Muscle layer of colon (tissue), 2 donors: ENCODE results near the gene PTPRO.

Source experiments
- H3K27ac ChIP-seq: one replicate; pipeline ENCODE4 v1.7.0; 2013; ENCODE audit warnings: low read depth, mild to moderate bottlenecking, low read length, moderate library complexity
- H3K27me3 ChIP-seq, 2 donors: one replicate each; pipeline ENCODE4 v1.7.0; 2013; ENCODE audit warnings: low read length in 2 of 2, mild to moderate bottlenecking in 2 of 2; ENCODE audit not compliant: insufficient read depth in 2 of 2, control insufficient read depth in 1 of 2
- H3K36me3 ChIP-seq: one replicate; pipeline ENCODE4 v1.7.0; 2013; ENCODE audit warnings: mild to moderate bottlenecking, low read length; ENCODE audit not compliant: insufficient read depth
- H3K4me1 ChIP-seq: one replicate; pipeline ENCODE4 v1.7.0; 2013; ENCODE audit warnings: mild to moderate bottlenecking, low read length; ENCODE audit not compliant: insufficient read depth
- H3K4me3 ChIP-seq, 2 donors: one replicate each; pipeline ENCODE4 v1.7.0; 2013; ENCODE audit warnings: low read length in 2 of 2, low read depth in 1 of 2, mild to moderate bottlenecking in 1 of 2, moderate library complexity in 1 of 2
- H3K9ac ChIP-seq: one replicate; pipeline ENCODE4 v1.7.0; 2013; ENCODE audit warnings: low read length
- H3K9me3 ChIP-seq: one replicate; pipeline ENCODE4 v1.7.0; 2013; ENCODE audit warnings: mild to moderate bottlenecking, low read length
- donor health status: abdominal sarcoma.
- donor health status: Adenocarcinoma of cecum.

Gene PTPRO

DNA sequence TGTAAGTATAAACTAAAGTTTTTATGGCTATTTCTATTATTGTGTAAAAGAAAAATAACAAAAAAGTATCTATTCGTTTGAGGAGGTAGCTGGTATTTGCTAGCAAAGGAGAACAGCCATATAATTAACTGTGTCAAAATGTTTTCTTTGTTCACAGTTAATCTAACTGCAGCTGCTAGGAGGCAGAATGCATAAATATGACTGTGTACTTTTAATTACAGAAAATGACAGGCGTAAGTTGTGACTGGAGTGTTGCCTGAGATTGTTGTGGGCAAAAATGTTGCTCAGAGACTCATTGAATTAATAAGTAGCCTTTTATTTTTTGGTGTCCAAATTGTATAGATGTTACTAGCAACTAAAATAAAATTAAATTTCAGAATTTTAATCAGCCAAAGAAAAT, 33.5 kb downstream of the PTPRO start:
- no peaks in the 10 kb centered on the region for H3K4me1 ChIP-seq
- H3K27ac ChIP-seq, result no peak overlapping the region
- H3K4me3 ChIP-seq, result no peak overlapping the region

DNA sequence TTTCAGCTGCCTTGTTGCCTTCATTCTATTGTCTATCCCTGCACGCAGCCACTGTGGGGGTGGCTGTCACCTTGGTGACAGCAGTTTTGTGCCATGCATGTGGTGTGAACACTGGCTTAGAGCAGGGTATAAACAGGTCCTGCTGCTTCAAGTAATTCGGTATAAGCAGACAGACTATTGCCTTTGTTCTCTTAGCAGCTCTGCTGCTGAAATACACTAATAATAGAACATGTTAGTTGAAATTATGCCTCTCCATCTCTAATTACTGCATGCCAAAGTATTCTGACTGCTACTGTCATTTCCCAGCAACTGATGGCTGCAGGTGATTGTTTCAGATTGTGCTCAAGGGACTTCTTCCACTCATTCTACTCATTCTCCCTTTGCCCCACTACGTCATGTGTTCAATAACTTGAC, 34.6 kb downstream of the PTPRO start:
- H3K4me3 ChIP-seq, result no peak overlapping the region
- no peak overlapping the region for H3K9ac ChIP-seq
- no peaks in the 10 kb centered on the region for H3K36me3 ChIP-seq
- no peaks in the 10 kb centered on the region for H3K27me3 ChIP-seq
- no peak overlapping the region for H3K27ac ChIP-seq
- no peaks in the 10 kb centered on the region for H3K4me1 ChIP-seq
- H3K9me3 ChIP-seq, result no peaks in the 10 kb centered on the region

More for the DNA sequence above, 33.5 kb downstream of the PTPRO start:
- no peak overlapping the region for H3K9ac ChIP-seq
- no peaks in the 10 kb centered on the region for H3K36me3 ChIP-seq
- H3K9me3 ChIP-seq, result no peaks in the 10 kb centered on the region
- no peaks in the 10 kb centered on the region for H3K27me3 ChIP-seq

DNA sequence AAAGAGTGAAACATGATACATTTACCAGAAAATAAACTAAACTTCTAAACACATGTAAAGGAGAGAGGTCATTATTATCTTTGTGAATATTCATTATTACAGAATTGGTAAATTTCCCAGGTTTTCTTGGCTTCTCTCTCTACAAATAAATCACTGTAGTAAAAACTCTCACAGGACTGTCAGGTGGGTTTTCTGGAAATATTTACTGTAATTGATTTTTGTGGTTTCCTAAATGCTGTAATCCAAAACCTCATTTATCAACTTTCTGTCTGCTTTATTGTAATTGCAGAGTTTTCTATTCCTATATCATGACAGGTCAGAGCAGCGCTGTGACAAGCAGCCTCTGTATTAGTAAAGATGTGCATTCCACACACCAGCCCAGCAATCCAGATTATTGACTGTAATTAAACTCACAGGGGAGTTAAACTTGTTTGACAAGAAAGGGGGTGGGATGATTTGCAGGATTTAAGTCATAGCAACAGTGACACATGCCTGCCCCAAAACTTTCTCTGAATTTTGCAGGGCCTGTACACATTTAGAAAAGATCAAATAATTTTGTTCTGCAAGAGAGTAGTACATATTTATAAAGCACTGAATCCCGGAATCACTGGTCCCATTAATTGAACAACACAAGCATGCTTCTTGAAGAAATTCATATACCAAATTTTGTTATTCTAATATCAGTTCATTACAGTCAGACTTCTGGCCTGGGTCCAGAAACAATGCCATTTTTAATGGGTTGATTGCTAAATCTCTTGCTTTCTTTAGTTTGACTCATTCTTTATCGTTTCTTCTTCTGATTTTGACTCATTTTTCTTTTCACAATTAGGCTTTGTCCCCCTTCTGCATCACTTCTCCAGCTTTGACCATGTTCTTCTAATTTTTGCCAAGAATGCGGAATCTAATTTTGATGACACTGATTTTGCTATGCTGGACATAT, 42.2 kb downstream of the PTPRO start:
- H3K9ac ChIP-seq, result no peak overlapping the region
- H3K27ac ChIP-seq, result no peak overlapping the region
- no peaks in the 10 kb centered on the region for H3K9me3 ChIP-seq
- no peaks in the 10 kb centered on the region for H3K27me3 ChIP-seq
- no peak overlapping the region for H3K4me3 ChIP-seq
- no peaks in the 10 kb centered on the region for H3K36me3 ChIP-seq
- no peaks in the 10 kb centered on the region for H3K4me1 ChIP-seq

DNA sequence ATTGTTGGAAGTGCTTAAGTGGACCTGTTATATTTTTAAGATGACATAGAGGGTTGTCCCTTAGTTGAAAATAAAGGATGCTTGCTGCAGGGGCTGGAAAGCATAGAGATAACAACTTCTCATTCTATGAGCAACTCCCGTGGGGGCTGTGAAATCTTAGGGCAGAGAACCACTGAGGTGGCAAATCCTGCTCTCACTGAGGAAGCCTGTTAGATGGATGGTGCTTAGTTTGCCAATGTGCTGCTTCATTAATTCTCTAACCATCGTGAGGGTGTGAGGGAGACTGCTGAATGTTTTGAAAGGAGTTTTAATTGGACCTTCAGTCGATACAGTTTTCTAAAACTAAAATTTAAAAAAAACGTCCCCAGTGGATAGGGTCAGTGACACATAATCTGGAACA, 46.5 kb downstream of the PTPRO start:
- no peak overlapping the region for H3K9ac ChIP-seq

DNA sequence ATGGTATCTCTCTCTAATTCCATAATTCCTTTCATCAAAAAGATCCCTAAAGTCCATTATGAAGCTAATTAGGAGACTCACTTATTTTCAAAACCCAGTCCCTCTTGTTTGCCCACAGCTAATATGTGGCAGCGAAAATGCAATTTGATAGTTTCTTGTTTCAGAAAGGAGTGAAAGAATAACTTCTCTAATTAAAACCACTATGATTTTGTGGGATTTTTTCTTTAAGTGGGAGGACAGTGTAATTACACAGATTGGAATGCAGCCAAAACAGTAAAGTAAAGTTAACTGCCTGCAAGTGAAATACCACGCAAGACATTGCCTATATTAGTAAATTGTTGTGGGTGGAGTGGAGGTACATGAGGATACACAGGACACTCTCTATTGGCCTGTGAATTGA, 50.0 kb downstream of the PTPRO start:
- Histone ChIP-seq H3K9me3 (no peaks in the 10 kb centered on the region), H3K9ac (no peak overlapping the region), H3K27me3 (no peaks in the 10 kb centered on the region), H3K4me1 (no peaks in the 10 kb centered on the region), H3K4me3 (no peak overlapping the region), H3K27ac (no peak overlapping the region), H3K36me3 (no peaks in the 10 kb centered on the region)

More for the DNA sequence above, 46.5 kb downstream of the PTPRO start:
- no peak overlapping the region for H3K4me3 ChIP-seq
- H3K4me1 ChIP-seq, result no peaks in the 10 kb centered on the region
- no peaks in the 10 kb centered on the region for H3K27me3 ChIP-seq
- H3K27ac ChIP-seq, result no peak overlapping the region
- no peaks in the 10 kb centered on the region for H3K9me3 ChIP-seq
- no peaks in the 10 kb centered on the region for H3K36me3 ChIP-seq

DNA sequence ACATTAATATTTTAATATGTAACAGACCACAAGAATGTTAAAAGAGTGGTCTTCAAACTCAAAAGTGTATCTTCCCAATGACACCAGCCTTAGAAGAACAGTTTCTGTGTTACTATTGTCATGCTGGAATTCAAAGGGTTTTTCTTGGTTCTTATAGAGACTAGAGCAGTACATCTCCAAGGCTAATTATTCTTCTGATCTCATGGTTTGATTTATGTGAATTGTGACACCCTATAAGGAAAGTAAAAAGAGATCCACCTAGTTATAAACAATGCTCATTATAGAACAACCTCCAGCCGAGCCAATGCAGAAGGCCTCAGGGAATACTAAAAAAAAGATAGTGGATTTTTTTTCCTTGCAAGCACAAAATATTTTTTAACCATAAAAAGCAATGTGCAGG, 65.5 kb downstream of the PTPRO start:
- H3K9me3 ChIP-seq, result no peaks in the 10 kb centered on the region
- no peaks in the 10 kb centered on the region for H3K4me1 ChIP-seq
- no peaks in the 10 kb centered on the region for H3K27me3 ChIP-seq
- no peak overlapping the region for H3K4me3 ChIP-seq
- H3K27ac ChIP-seq, result no peak overlapping the region
- H3K36me3 ChIP-seq, result no peaks in the 10 kb centered on the region
- H3K9ac ChIP-seq, result no peak overlapping the region

DNA sequence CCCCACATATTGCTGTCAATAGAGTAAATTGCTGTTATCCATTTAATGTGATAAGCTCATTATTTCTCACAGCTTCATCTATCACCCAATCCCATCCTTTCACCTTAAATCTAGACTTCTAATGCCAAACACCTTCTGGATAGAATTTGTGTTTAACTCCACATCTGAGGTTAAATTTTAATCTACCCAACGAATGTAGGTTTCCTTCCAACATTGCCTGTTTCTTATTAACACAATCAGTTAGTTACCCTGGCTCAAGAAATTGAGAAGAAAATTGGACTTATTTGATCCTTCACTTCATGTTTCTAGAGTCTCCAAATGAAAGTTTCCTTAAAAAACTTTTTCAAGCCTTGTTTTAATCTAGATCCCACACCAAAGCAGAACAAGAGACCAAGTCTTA, 67.3 kb downstream of the PTPRO start:
- Histone ChIP-seq H3K27me3 (no peaks in the 10 kb centered on the region), H3K4me1 (no peaks in the 10 kb centered on the region), H3K9me3 (no peaks in the 10 kb centered on the region), H3K9ac (no peak overlapping the region), H3K27ac (no peak overlapping the region), H3K36me3 (no peaks in the 10 kb centered on the region), H3K4me3 (no peak overlapping the region)

DNA sequence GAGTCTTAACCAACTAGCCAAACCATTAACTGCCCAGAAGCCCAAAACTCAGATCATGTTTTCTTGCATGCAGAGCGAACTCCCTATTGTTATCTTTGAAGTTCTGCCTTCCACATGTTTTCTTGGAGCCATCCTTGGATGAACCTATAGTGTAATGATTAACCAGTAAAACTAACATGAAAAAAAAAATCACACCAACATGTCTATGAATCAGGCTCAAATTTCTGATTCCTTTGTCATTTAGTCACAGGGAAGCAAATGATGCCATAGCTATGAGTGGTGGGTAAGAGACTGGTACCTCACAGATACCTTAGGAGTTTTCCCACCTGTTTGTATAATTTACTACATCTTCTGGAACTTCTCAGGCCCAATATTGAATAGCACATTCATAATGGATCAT, 70.7 kb downstream of the PTPRO start:
- no peak overlapping the region for H3K4me3 ChIP-seq
- H3K27me3 ChIP-seq, result no peaks in the 10 kb centered on the region
- no peaks in the 10 kb centered on the region for H3K4me1 ChIP-seq
- H3K36me3 ChIP-seq, result no peaks in the 10 kb centered on the region
- no peak overlapping the region for H3K9ac ChIP-seq
- H3K9me3 ChIP-seq, result no peaks in the 10 kb centered on the region
- H3K27ac ChIP-seq, result no peak overlapping the region

DNA sequence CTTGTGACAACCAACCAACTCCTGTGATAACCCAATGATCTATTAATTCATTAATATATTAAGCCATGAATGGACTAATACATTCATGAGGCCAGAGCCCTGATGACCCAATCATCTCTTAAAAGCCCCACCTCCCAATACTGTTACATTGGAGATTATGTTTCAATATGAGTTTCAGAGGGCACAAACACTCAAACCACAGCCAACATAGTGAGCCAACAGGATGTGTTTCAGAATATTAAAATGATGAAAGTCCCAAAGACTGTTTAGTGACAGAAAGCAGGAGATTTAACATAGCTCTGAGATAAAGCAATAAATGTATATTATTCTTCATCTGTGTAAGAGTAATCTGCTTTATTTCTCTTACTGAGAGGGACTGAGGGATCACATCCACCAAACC, 71.7 kb downstream of the PTPRO start:
- Histone ChIP-seq H3K9ac (no peak overlapping the region), H3K27me3 (no peaks in the 10 kb centered on the region), H3K27ac (no peak overlapping the region), H3K9me3 (no peaks in the 10 kb centered on the region), H3K36me3 (no peaks in the 10 kb centered on the region), H3K4me1 (no peaks in the 10 kb centered on the region), H3K4me3 (no peak overlapping the region)

DNA sequence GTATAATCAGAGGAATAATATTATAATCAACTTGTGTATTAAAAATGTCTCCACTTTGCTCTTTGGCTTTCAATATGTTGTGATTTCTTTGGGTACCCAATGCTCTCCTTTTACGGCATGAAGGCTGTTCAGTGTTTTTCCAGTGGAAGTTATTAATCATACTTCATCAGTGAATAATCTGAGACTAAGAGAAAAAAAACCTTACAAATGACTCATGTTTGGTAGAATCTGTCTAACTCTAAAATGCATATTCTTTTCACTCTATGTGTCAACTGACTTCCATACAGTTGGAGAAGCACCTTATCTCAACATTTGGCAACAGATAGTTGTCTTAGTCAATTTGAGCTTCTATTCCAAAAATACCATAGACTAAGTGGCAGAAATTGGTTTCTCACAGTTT, 82.2 kb downstream of the PTPRO start:
- no peaks in the 10 kb centered on the region for H3K27me3 ChIP-seq
- H3K4me1 ChIP-seq, result no peaks in the 10 kb centered on the region
- H3K4me3 ChIP-seq, result no peak overlapping the region
- H3K27ac ChIP-seq, result no peak overlapping the region
- no peaks in the 10 kb centered on the region for H3K36me3 ChIP-seq
- no peak overlapping the region for H3K9ac ChIP-seq
- no peaks in the 10 kb centered on the region for H3K9me3 ChIP-seq

DNA sequence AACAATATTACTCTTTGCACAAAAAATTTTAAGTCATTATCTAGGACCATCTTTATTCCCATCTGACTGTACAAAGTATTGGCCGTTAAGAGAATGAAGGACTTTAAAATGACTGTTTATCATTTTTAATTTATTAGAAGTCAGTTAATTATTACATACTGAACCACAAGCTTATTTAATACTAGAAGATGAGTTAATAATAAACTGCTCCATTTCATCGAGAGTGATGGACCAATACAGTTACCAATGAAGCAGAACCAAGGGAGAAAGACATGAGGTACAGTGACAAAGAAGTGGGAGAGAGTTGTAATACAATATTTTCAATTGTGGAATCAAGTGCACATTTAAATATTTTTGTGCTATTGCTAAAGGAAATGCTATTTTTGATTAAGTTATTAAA, 83.3 kb downstream of the PTPRO start:
- Histone ChIP-seq H3K27me3 (no peaks in the 10 kb centered on the region), H3K36me3 (no peaks in the 10 kb centered on the region), H3K9ac (no peak overlapping the region), H3K27ac (no peak overlapping the region), H3K9me3 (no peaks in the 10 kb centered on the region), H3K4me3 (no peak overlapping the region), H3K4me1 (no peaks in the 10 kb centered on the region)

DNA sequence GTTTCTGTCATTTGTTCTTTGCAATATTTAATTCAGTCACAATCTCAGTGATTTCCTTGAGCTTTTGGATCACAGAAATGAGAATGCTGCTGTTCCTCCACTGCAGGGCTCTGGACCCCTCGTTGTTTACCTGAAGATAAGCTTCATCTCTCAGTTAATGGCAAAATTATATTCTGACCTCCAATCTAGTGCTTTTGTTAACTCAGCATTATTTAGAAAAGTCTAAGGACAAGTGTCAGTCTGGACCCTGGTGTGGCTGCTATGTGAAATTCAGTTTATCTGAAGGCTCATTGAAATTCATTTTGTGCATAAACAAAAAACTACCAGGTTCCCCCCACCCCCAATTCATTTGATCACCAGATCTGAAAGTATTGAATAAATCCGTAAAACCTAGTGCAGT, 84.7 kb downstream of the PTPRO start:
- H3K36me3 ChIP-seq, result no peaks in the 10 kb centered on the region
- H3K4me3 ChIP-seq, result no peak overlapping the region
- H3K9ac ChIP-seq, result no peak overlapping the region
- no peak overlapping the region for H3K27ac ChIP-seq
- H3K4me1 ChIP-seq, result no peaks in the 10 kb centered on the region
- no peaks in the 10 kb centered on the region for H3K27me3 ChIP-seq
- no peaks in the 10 kb centered on the region for H3K9me3 ChIP-seq
